ENCODE results near the gene GNGT2.
"Not testable (repeated sequence)": the region's sequence is repeated elsewhere in the genome, so short reads cannot be mapped to it uniquely, and the experiment has no call there.

GNGT2 gene

DNA sequence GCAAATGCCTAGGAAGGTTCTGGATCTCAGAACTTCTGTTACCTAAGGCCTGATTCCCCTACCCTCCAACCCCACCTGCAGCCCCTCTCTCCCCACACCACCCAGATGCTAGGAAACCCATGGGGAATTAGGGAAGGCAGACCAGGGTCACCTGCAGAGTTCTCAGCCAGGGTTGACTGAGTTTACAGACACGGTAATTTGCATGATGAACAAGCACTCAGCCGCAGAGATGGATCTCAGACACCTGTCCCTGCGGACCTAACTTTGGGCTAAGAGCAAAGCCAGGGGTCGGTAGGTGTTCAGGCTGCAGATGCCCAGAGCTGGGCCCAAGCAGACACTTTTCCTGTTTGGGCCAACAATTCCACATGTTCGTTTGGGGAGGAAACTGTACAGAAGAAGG, 3.0 kb upstream of the GNGT2 start:
- DNase-seq (ENCODE audit: low read depth in 1 of 2, low spot score in 1 of 2), result no peak

DNA sequence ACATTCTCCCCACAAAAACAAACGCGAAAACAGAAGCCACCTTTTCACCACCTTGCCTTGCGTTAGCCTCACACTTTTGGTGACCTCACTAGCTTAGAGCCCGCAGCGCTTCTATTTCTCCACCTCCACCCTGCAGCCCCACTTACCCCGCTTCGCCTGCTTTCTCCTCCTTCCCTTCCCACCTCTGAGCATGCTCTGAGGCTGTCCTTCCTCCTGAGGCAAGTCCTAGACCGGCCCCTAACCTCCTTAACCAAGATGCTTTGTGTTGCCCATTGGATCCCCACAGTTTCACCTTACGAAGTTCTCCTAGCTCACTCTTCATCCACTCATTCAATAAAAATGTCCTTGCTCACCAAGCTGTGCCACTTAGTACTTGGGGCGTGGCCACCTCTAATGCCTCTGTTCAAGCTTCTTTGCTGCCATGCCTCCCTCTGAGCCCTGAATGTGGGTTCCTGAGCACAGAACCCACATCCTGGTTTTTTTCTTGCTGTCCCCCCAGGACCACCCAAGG, 1.3 kb downstream of the GNGT2 start:
- DNase-seq (ENCODE audit: low read depth in 1 of 2, low spot score in 1 of 2), result no peak

DNA sequence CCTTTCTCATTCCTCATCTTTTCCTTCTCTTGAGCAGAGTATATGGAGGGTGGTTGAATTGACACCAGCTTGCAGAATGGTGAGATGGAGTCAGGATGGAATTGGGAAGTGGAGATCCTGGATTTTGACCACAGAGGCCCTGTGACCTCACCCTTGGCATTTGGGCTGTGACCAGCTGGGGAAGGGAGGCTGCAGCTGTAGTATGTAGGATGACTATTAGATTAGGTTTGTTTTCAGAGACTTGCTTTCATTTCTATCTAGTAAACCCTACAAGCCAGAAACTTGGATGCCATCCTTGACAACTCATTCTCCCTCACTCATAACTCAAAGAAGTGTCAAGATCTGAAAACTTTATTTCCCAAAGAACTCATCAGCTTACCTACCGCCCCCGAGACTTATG, 5.9 kb downstream of the GNGT2 start:
- no peak for DNase-seq (ENCODE audit: low read depth in 1 of 2, low spot score in 1 of 2)

DNA sequence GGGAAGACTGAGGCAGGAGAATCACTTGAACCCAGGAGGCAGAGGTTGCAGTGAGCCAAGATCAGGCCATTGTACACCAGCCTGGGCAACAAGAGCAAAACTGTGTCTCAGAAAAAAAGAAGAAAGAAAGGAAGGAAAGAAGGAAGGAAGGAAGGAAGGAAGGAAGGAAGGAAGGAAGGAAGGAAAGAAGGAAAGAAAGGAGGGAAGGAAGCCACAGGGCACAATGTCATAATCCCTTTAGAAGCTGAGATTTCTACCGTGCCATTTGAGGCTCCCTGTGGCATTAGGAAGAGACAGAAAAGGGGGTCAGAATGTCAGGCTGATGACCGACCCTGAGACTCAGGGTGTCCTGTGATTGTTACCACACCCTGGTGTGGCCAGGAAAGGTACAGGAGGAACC, 6.6 kb downstream of the GNGT2 start:
- no peak for DNase-seq (ENCODE audit: low read depth in 1 of 2, low spot score in 1 of 2)

DNA sequence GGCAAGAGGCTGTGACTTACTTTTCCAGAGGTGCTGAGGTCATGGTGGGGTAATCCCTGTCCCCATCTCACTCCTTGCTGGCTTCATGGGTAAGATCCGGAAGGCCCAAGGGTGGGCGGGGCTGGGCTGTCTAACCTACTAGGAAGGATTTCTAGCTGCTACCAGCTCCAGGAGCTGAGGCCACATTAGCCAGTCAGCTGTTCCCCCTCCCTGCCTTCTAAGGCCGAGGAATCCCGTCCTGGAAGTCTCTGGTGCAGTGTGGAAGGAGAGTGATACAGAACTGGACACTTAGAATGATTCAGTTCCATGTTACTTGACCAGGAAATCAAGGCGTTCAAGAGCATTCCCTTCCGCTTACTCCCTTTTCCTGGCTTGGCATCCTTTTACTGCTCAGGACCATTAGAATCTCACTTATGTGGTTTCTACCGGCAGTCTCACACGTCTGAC, 8.9 kb downstream of the GNGT2 start:
- no peak for DNase-seq (ENCODE audit: low read depth in 1 of 2, low spot score in 1 of 2)

DNA sequence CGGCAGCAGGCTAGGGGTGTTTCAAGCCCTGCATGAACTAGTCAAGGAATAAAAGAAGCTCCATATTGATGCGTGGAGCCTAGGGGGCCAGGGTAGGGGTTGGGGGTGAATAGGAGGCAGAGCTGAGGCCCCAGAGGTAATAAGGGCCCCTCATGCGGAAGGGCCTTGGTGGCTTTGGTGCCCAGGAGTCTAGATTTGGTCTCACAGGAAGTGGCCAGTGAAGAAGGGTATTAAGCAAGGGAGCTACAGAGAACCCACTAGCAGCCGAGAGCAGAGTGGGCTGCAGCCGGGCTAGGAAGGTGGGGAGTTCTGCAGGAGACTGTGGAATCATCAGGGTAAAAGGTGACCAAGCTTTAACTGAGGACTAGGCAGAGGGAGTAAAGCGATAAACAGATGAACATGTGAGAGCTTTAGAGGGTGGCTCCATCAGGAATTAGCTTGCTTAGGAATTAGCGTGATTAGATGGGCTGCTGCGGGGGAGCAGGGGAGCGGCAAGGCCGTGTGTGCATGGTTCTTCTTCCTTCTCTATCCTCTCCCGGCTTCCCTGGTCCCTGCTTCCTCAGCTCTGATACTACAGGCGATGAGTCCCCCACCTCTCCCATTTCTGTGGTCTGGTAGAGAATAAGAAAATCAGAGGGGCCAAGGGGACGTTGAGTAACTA, 9.8 kb downstream of the GNGT2 start:
- no peak for DNase-seq (ENCODE audit: low read depth in 1 of 2, low spot score in 1 of 2)

DNA sequence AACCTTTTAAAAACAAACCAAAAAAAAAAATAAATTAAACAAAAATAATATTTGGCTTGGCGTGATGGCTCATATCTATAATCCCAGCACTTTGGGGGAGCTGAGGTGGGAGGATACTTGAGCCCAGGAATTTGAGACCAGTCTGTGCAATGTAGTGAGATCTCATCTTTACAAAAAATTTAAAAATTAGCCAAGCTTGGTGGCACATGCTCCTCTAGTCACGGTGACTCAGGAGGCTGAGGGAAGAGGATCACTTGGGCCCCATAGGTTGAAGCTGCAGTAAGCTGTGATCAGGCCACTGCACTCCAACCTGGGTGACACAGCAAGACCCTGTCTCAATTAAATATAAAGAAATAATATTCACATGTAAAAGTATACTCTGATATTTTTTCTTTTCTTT, 12.2 kb downstream of the GNGT2 start:
- no peak for DNase-seq (ENCODE audit: low read depth in 1 of 2, low spot score in 1 of 2)

DNA sequence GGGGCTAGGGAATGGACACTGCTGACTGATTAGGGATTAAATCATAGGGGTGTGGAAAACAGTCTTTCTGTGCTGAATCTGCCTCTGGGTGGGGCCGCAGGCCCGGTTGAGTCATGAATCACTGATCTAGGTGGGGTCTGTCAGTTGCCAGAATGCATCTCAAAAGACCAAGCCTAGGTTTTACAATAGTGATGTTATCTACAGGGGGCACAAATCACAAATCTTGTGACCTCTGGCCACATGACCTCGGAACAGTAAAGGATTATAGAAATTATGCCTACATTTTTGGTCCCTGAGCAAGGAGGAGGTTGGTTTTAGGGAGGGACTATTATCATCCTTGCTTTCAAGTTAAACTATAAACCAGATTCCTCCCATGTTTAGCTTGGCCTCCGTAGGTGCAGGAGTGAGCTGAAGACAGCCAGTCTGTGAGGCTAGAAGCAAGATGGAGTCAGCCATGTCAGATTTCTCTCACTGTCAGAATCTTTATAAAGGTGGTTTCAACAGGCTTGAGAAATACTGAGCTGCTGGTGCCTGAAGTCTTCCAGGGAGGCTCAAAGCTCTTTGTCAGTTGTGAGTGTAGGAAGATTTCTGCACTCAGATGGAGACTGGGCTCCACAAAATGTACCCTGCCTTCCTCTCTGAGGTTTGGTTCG, 12.9 kb downstream of the GNGT2 start:
- no peak for DNase-seq (ENCODE audit: low read depth in 1 of 2, low spot score in 1 of 2)

DNA sequence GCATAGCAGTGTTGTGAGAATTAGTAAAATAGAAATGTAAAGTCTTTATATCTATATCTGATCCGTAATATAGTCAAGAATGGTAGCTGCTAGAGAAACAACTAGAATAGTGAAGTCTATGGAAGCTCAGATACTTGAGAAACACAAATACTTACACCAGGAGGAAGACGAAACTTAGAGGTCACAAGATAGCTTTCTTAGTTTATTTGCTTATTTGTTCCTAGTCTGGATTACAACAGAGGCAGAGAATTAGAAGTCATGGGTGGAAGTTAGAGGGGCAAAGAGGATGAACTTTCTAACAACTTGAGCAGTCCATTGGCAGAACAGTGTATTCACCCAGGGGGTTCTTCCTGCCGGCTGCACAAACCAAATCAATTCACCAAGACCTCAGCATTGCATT, 13.9 kb downstream of the GNGT2 start:
- DNase-seq (ENCODE audit: low read depth in 1 of 2, low spot score in 1 of 2), result no peak

DNA sequence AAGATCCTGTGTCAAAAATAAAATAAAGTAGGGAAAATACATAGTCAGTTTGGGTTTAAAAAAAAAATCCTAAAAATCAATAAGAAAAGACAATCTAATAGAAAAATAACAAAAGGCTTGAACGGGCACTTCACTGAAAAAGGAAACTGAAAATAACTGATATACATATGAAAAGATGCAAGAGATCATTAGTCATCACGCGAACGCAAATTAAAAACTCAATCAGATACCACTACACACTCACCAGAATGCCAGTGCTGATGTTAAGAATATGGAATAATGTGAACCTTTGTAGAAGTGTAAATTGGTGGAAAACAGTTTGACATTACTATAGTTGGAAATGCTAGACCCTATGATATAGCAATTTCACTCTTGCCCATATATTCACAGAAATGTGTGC, 14.6 kb downstream of the GNGT2 start:
- no peak for DNase-seq (ENCODE audit: low read depth in 1 of 2, low spot score in 1 of 2)

DNA sequence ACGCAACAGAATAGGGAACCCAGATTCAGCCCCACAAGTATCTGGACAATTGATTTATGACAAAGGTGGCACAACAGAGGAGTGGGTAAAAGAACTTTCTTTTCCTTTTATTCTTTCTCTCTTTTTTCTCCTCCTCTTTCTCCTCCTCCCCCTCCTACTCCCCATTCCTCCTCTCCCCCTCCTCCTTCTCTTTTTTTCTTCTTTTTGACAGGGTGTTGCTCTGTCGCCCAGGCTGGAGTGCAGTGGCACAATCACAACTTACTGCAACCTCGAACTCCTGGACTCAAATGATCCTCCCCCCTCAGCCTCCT, 16.1 kb downstream of the GNGT2 start:
- no peak for DNase-seq (ENCODE audit: low read depth in 1 of 2, low spot score in 1 of 2)

DNA sequence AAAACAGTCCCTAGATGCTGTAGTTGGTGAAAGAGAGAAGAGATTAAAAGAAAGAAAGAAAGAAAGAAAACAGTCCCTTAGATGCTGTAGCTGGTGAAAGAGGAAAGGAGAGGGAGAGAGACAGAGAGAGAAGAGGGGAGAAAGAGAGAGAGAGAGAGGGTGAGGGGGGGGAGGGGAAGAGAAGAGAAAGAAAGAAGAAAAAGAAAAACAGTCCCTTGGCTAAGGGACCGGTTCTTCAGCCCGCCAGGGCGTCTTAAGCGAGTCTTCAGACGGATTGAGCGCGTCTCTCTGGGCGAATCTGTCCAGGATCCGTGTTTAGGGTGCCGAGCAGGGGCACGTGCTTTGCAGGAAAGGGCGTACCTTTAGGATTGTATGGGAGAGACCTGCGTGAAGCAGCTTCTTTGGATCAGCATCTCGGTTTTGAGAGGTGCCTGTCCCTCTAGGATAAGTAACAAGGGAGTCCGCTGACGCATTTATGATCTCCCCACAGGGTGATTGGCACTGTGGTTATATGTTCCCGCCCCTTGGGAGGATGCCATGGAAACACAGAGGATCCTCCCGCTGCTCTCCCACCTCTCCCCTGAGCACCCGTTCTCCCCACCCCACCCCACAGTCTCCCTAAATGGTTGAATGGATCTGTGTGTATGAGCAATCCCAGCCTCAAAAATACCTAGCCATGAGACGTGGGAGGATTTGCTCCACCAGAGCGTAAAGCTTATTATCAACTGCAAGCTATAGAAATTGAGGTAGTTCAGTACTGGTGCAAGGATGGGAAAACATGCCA, 16.7 kb downstream of the GNGT2 start:
- no peak for DNase-seq (ENCODE audit: low read depth in 1 of 2, low spot score in 1 of 2)

DNA sequence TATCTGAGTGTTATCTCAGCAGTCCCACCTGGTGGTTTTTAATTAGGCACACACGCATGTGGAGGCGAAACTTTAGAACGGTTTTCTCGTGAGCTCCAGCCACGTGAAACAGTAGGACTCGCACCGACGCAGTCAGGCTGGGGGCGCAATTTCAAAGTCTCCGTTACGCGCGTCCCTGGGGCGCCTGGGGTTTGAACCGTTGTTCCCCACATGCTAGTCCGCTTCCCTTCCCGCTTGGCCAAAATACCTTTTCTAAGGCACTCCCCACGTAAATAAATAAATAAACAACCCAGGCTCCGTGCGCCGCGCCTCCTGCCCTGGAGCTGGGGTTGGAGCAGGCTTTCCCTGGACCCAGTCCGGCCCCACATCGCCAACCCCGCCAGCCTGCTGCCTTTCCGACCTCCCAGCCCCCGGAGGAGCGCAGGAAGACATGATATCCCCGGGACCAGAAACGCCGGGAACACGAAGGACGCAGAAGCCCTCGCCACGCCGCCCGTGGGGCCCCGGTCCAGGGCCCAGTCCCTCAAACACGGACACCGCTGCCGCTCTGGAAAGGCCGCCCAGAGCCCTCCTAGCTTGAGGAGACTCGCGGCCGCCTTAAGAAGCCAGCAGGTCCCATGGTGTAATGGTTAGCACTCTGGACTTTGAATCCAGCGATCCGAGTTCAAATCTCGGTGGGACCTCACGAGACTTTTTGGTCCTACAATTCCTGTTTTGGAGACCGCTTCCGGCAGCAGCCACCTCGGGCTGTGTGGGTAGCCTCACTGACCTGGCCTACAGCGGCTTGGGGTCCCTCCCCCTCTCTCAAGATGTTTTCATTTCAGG, 18.2 kb downstream of the GNGT2 start:
- DNase-seq (ENCODE audit: low read depth in 1 of 2, low spot score in 1 of 2), result peak; percentile 93 to 99

DNA sequence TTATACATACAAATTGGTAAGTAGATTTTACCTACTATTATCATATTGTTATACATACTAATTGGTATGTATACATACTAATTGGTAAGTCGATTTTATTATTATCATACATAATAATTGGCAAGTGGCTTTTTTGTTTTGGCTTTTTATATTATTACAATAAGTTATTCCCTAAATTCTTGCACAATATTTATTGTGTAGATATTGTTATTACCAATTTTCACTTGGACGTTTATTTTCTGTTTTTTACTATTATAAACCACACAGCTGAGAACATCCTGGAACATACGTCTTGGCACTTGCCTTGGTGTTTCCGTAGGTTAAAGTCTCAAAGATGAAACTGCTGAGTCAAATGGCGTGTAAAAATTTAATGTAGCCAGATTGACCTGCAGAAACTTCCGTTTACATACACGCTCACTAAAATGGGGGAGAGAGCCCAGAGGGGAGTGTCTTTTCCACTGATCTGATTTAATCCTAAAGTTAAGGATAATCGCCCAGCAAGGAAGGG, 18.9 kb downstream of the GNGT2 start:
- DNase-seq (ENCODE audit: low read depth in 1 of 2, low spot score in 1 of 2), result no peak

DNA sequence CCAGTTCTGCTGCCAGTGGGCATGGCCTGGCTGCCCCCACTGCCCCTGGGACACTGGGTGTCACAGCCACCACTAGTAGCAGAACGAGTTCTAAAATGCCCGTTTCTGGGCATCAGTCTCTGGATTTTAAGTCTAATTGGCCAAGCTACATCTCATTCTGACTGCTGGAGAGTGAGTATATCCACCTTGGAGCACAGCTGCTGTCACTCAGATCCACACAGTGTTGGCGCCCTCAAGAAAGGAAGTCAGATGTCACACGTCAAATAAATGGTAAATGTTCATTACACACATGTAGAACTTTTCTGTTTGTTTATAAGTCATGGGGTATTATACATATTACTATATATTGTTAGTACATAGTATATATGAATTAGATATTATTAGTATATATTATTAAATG, 19.4 kb downstream of the GNGT2 start:
- DNase-seq (ENCODE audit: low read depth in 1 of 2, low spot score in 1 of 2), result no peak

DNA sequence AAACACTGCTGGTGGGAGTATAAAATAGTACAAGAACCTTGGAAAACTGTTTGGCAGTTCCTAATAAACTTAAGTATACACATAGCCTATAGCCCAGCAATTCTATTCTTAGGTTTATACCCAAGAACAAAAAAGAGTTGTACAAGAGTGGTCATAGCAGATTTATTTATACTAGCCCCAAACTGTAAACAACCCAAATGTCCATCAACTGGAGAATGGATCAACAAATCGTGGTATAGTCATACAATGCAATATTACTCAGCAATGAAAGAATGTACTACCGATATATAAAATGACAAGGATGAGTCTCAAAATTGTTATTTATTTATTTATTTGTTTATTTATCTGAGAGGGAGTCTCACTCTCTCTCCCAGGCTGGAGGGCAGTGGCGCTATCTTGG, 23.1 kb downstream of the GNGT2 start:
- no peak for DNase-seq (ENCODE audit: low read depth in 1 of 2, low spot score in 1 of 2)

DNA sequence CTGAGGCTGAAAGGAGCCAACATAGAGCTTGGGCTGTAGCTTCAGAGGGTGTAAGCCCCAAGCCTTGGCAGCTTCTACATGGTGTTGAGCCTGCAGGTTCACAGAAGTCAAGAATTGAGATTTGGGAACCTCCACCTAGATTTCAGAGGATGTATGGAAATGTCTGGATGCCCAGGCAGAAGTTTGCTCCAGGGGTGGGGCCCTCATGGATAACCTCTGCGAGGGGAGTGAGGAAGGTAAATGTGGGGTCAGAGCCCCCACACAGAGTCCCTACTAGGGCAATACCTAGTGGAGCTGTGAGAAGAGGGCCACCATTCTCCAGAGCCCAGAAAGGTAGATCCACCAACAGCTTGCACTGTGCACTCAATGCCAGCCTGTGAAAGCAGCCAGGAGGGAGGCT, 25.0 kb downstream of the GNGT2 start:
- not testable (repeated sequence) for DNase-seq (ENCODE audit: low read depth in 1 of 2, low spot score in 1 of 2)

DNA sequence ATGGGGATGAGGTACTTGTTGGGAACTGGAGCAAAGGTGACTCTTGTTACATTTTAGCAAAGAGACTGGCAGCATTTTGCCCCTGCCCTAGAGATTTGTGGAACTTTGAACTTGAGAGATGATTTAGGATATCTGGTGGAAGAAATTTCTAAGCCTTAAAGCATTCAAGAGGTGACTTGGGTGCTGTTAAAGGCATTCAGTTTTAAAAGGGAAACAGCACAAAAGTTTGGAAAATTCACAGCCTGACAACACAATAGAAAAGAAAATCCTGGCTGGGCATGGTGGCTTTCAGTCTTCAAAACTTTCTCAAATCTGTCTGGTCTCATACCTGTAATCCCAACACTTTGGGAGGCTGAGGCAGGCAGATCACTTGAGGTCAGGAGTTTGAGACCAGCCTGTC, 25.9 kb downstream of the GNGT2 start:
- DNase-seq (ENCODE audit: low read depth in 1 of 2, low spot score in 1 of 2), result not testable (repeated sequence)

DNA sequence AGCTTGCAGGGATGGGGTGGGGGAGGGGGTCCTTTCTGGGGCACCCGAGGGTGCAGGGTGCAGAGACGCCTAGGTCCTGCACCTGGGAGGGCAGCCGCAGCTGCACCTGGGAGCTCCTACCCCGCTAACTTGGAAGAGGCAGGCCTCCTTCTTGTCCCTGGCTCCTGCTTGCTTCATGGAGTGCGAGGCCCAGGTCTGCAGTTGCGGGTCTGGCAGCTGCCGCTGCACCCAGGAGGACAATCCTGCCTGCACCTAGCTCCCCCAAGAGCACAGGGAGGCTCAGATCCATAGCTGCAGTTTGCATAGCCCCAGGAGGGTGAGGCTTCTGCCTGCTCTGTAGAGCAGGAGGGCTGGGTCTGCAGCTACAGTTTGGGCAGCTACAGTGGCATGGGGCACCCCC, 26.6 kb downstream of the GNGT2 start:
- DNase-seq (ENCODE audit: low read depth in 1 of 2, low spot score in 1 of 2), result no peak

DNA sequence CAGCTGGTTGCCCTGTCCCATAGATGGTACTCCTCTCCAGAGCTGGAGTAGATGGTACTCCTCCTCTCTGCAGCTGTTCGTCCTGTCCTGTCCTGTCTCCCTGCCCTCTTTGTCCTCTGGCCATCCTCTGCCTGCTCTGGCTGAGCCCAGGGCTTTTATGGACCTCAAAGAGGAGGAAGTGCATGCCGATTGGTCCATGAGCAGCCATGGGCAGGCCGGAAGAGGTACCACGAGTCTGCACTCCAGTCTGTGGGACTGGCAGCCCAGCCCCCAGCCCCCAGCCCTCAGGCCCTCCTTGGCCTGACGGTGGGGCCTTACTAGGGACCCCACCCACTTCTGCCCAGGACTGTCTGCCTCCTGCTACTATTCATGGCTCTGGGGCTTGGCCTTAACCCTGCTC, 27.0 kb downstream of the GNGT2 start:
- DNase-seq (ENCODE audit: low read depth in 1 of 2, low spot score in 1 of 2), result no peak

DNA sequence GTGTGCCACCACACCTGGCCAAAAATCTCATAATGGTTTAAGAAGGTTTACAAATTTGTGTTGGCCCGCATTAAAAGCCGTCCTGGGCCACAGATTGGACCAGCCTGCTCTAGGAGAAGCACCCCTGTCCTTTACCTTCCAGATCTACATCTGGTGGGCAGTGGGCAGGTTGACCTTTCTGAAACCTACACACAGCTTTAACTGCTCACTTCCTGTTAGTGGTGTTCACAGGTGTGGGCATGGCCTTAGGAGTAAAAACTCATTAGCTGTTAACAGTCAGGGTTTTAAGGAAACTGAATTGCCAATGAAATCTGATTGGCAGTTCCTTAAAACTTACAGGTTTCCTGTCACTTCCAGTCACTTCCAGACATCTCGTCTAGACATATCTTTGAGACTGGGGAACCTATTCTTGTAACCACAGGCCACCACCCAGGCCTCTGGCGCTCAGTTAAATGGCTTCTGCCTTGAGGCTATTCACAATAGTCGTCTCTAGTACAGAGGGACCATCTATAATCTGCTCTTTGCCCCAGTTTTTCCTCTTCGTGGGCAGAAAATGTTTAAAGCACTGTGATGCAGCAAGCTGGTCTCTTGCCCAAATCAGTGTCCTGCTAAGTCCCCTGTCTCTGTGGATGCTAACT, 29.3 kb downstream of the GNGT2 start:
- no peak for DNase-seq (ENCODE audit: low read depth in 1 of 2, low spot score in 1 of 2)

Measured in activated CD4-positive, alpha-beta T cell treated with anti-CD3 and anti-CD28 coated beads, Interleukin-2, amount 50 U/mL, for 24 hours (primary cell).